GM18861 (cell line): ENCODE measurements around the gene CRYGD.
"Not testable (repeated sequence)": the region's sequence is repeated elsewhere in the genome, so short reads cannot be mapped to it uniquely, and the experiment has no call there.

Experiments used
- ATAC-seq: cut with Tn5 transposase; IDR thresholded peaks from one replicate; pipeline ENCODE4 v1.9.1; 2021; ENCODE audit not compliant: unreplicated experiment

CRYGD gene

GRCh38 chr2:208130712-208131110 lies 6.4 kb upstream of the CRYGD start:
- ATAC-seq, result no peak

- ATAC-seq, result no peak
These were observed 5.7 kb upstream of the CRYGD start, which contains the start of gene CRYGC for GRCh38 chr2:208129744-208130711. TSS of gene CRYGC (minus strand) at chr2:208129828. CDS start at chr2:208129792, 36 bp downstream.

DNA sequence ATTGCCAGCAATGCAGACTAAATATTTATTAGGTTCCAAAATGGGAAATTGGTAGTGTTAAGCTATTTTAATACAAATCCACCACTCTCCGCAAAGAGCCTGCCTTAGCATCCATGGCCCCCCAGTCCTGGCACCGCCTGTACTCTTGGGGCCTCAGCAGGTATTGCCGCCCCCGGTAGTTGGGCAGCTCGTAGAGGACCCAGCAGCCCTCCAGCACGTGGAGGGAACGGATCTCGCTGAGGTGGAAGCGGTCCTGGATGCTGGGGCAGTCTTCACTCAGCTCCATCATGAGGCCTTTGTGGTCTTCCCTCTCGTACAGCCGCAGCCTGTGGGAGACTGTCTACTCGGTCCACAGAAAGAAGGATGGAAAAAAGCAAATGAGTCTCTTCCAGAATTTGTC lies 3.8 kb upstream of the CRYGD start:
- ATAC-seq, result no peak

DNA sequence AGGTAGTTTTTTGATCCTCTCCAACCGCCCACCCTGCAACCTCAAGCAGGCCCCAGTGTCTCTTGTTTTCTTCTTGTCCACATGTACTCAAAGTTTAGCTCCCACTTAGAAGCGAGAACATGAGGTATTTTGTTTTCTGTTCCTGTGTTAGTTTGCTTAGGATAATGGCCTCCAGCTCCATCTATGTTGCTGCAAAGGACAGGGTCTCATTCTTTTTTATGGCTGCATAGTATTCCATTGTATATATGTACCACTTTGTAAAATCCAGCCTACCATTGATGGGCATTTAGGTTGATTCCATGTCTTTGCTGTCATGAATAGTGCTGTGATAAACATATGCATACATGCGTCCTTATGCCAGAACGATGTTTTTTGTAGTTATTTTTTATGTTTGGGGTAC lies 2.8 kb upstream of the CRYGD start:
- ATAC-seq, result no peak

GRCh38 chr2:208125251-208125650 lies 927 bp upstream of the CRYGD start:
- no peak for ATAC-seq

DNA sequence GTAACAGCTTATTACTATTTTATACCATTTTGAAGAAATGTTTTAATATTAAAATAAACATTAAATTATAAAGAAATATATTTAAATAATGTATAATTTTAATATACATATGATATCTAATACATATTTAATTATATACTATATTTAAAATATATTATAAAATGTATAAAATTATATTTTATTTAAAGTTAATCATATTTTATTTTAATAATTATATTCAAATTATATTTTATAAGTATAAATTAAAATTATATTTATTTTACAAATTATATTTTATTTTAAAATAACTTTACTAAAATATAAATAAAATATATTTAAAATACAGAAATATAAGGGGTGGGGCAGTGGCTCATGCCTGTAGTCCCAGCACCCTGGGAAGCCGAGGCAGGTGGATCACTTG lies 2.1 kb downstream of the CRYGD start:
- no peak for ATAC-seq

- no peak for ATAC-seq
These were observed 5.4 kb downstream of the CRYGD start for GRCh38 chr2:208118918-208119317.

DNA sequence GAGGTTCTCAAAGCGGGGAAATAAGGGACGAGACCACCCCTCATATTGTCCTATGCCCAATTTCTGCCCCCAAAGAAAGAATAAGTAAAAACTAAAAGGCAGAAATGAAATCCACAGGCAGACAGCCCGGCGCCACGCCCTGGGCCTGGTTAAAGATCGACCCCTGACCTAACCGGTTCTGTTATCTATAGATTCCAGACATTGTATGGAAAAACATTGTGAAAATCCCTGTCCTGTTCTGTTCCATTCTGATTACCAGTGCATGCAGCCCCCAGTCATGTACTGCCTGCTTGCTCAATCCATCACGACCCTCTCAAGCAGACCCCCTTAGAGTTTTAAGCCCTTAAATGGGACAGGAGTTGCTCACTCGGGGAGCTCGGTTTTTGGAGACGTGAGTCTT lies 6.9 kb downstream of the CRYGD start:
- ATAC-seq, result not testable (repeated sequence)

- ATAC-seq, result no peak
These were observed 11.4 kb downstream of the CRYGD start for GRCh38 chr2:208112969-208113368.

DNA sequence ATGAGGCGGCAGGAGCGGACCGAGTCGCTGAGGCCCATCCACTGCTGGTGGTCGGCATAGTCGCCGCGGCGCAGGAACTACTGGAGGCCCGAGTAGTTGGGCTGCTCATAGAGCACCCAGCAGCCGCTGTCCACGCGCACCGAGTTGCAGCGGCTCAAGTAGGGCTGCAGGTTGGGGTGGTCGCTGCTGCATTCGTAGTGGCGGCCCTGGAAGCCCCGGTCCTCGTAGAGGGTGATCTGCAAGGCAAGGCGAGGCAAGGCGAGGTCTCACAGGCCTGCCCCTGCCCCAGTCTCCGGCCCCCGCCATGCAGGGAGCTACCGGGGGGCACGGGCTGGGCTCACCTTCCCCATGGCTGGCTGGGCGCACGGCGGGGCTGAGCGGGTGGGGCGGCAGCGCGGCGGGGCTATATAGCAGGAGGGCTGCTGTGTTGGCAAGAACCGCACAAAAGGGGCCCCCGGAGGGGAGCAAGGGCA lies 12.0 kb downstream of the CRYGD start:
- ATAC-seq, result not testable (repeated sequence)

DNA sequence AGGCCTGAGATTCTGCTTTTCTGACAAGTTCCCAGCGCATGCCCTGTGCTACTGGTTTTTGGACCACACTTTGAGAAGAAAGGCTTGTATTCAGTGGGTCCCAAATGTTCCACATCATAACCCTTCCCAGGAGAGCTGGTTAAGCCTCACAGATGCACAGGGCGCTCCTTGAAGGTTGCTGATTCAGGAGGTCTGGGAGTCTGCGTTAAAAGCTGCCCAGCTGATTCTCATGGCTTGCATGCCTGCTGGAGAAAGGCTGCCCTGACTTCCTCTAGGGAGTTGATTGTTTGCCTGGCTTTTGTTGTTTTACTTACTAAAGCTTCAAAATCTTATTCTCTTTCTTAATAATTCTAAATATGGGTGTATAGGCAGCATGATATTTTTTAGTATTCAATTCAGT lies 20.7 kb downstream of the CRYGD start:
- no peak for ATAC-seq

- no peak for ATAC-seq
These were observed 22.4 kb downstream of the CRYGD start for GRCh38 chr2:208101716-208102631.

DNA sequence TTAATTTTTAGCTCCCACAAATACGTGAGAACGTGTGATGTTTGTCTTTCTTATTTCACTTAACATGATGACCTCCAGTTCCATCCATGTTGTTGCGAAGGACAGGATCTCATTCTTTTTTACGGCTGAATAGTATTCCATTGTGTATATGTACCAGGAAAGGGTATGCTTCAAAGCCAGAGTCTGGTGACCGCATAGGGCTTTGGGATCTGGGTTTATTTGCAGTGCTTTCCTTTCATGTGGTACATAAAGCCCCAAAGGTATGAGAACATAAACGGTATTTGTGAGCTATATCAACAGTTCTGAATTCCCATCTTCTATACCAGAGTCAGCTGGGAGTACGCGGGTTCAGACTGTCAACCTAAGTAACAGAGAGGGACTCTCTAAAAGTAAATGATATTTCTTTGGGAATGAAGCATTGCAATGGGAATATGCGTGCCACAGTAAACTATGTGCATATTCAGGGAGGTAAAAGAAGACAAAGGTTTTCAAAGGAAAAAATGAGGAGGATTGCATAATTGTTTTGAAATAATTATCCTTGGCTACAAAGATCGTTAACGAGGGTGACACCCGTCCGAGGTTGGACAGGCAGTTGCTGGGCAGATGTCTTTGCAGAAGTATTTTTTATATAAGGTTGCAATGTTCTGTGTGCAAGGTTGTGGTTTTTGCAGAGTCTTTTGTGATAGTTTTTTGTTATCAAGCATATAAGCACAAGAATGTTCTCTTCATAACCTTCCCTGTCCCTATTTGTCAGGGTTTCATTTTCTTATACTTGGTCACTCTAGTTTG lies 24.4 kb downstream of the CRYGD start:
- no peak for ATAC-seq

- ATAC-seq, result not testable (repeated sequence)
These were observed 25.6 kb downstream of the CRYGD start for GRCh38 chr2:208098701-208099100.

DNA sequence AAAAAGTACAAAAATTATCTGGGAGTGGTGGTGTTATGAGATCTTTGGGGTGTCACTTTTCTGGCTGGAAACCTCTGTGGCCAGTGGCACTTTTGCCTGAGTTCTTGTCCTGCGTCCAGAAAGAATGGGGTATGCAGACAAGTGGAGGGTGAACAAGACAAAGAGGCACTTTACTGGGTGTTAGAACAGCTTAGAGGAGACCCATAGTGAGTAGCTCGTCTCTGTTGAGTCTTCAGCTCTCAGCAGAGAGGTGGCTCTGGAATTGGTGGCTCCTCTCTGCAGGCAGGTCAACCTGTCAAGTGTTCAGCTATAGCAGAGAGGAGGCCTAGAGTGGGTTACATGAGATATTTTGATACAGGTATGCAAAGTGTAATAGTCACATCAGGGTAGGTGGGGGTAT lies 26.1 kb downstream of the CRYGD start:
- no peak for ATAC-seq

- no peak for ATAC-seq
These were observed 26.5 kb downstream of the CRYGD start for GRCh38 chr2:208097801-208098200.

- ATAC-seq, result no peak
These were observed 27.0 kb downstream of the CRYGD start for GRCh38 chr2:208097313-208097712.

DNA sequence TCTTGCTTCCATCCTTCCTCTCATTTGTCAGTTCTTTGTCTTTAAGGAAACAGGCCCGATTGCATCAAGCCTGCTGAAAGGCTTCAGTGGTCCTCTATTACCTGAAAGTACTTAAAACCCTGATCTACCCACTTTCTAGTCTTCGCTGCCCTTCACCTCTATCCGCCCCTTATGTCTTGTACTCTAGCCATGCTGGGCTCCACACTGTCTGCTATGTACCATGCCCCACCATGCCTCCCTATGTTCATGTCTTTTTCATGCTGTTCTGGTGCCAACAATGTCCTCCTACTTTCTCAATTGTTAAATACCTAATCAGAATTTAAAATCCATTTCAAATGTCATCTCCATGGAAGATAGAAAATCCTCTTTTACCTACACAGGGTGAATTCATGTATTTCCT lies 28.2 kb downstream of the CRYGD start:
- ATAC-seq, result no peak

DNA sequence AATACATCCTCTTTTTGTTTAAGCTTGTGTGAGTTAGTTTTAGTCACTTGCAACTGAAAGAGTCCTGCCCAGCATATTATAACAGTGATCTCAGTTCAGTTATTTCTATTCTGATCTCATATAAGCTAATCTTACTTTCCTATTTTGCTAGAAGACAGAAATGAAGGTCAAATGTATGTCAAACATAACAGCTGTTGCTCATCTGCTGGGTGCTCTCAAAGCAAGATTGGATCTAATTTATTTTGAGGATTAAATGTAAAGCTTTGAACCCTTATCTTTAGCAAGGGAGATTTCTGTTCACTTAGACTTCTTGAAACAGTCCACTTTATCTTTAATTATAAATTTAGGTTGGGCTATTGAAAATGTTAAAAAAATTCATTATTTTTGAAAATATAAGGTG lies 31.2 kb downstream of the CRYGD start:
- ATAC-seq, result no peak

DNA sequence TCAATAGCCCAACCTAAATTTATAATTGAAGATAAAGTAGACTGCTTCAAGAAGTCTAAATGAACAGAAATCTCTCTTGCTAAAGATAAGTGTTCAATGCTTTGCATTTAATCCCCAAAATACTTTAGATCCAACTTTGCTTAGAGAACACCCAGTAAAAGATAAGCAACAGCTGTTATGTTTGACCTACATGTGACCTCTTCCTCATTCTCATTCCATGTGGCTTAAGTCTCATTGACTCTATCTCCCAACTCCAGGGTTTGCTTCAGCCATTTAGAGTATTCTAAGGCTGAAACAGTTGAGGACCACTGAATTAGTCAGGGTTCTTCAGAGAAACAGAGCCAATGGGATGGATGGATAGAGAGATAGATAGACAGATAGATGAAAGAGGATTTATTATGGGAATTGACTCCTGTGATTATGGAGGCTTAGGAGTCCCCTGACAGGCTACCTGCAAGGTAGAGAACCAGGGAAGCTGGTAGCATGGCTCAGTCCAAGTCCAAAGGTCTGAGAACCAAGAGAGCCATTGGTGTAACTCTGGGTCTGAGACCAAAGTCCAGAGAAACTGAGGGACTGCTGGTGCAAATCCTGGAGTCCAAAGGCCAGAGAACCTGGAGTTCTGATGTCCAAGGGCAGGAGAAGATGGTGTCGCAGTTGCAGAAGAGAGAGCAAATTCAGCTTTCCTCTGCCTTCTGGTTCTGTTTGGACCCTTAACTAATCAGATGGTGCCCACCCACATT lies 32.1 kb downstream of the CRYGD start:
- no peak for ATAC-seq
